GM10847 (cell line): ENCODE results near the gene TRERF1.

Experiments used
- POLR2A ChIP-seq: IDR thresholded peaks from 2 replicates; pipeline ENCODE4 v1.6.1; 2011; ENCODE audit not compliant: insufficient read length; ENCODE audit errors: extremely low read depth

TRERF1 gene

GRCh38 chr6:42372699-42373098 is 79.0 kb downstream of the TRERF1 start:
- no peak for TF ChIP-seq POLR2A

GRCh38 chr6:42370323-42370985 is 81.3 kb downstream of the TRERF1 start:
- no peak for TF ChIP-seq POLR2A

- no peak for TF ChIP-seq POLR2A
These were observed 82.2 kb downstream of the TRERF1 start for GRCh38 chr6:42369568-42369967.

- no peak for TF ChIP-seq POLR2A
These were observed 83.5 kb downstream of the TRERF1 start for GRCh38 chr6:42368181-42368580.

- TF ChIP-seq POLR2A, result no peak
These were observed 84.2 kb downstream of the TRERF1 start for GRCh38 chr6:42367353-42368011.

- TF ChIP-seq POLR2A, result no peak
These were observed 84.8 kb downstream of the TRERF1 start for GRCh38 chr6:42366999-42367352.

- no peak for TF ChIP-seq POLR2A
These were observed 85.6 kb downstream of the TRERF1 start for GRCh38 chr6:42366011-42366705.

GRCh38 chr6:42365021-42365420 is 86.7 kb downstream of the TRERF1 start:
- TF ChIP-seq POLR2A, result no peak

- no peak for TF ChIP-seq POLR2A
These were observed 87.5 kb downstream of the TRERF1 start for GRCh38 chr6:42363926-42364849.

- no peak for TF ChIP-seq POLR2A
These were observed 90.7 kb downstream of the TRERF1 start for GRCh38 chr6:42361036-42361435.

GRCh38 chr6:42359021-42359420 is 92.7 kb downstream of the TRERF1 start:
- TF ChIP-seq POLR2A, result no peak

GRCh38 chr6:42355416-42355815 is 96.3 kb downstream of the TRERF1 start:
- no peak for TF ChIP-seq POLR2A

GRCh38 chr6:42354702-42355101 is 97.0 kb downstream of the TRERF1 start:
- no peak for TF ChIP-seq POLR2A

- no peak for TF ChIP-seq POLR2A
These were observed 98.7 kb downstream of the TRERF1 start for GRCh38 chr6:42352856-42353564.

GRCh38 chr6:42350911-42351310 is 100.8 kb downstream of the TRERF1 start:
- no peak for TF ChIP-seq POLR2A
